Measurements from ENCODE around the gene BST1. TPM values are rescaled to one million over a fixed set of nuclear protein-coding genes. Genes with fewer than 3 reads are reported as not detected.

The BST1 gene
- total RNA-seq, 1 experiment from 2014 or later = not detected

GRCh38 chr4:15742083-15742582, 39.3 kb downstream of the BST1 start:
- H3K23me2 ChIP-seq (ENCODE audit: insufficient read length, low read depth, low read length, poor library complexity, severe bottlenecking) = no peaks in the 10 kb centered on the region
- no peak overlapping the region for H3K14ac ChIP-seq (ENCODE audit: insufficient read depth, low read length)
- no peak overlapping the region for H2BK12ac ChIP-seq (ENCODE audit: insufficient read length, low read depth, low read length)
- H2AFZ ChIP-seq (ENCODE audit: low read length) = no peak overlapping the region
- no peak overlapping the region for H2BK15ac ChIP-seq (ENCODE audit: low read depth, low read length)
- no peaks in the 10 kb centered on the region for H4K20me1 ChIP-seq (ENCODE audit: control insufficient read depth, insufficient read depth, insufficient read length)
- no peak overlapping the region for H4K91ac ChIP-seq (ENCODE audit: insufficient read length, low read depth, low read length)
- no peak overlapping the region for H3K18ac ChIP-seq (ENCODE audit: insufficient read length, low read depth, low read length)
- H3K4me2 ChIP-seq (ENCODE audit: insufficient read depth, insufficient read length, low read length) = no peak overlapping the region
- DNase-seq = no peak
- no peak overlapping the region for H3K4me3 Mint-ChIP-seq
- no peak overlapping the region for H4K8ac ChIP-seq (replicated peaks; ENCODE audit: insufficient read length, low read depth, low read length)
- H3K27me3 ChIP-seq (ENCODE audit: insufficient read depth, low read length) = no peaks in the 10 kb centered on the region; the same call in 1 of the 2 replicates
- no peak overlapping the region for H3K23ac ChIP-seq (ENCODE audit: insufficient read length, low read depth, low read length)
- WGBS (ENCODE audit: extremely low coverage, insufficient read length, low lambda C conversion rate) = no CpG with 5 or more reads among the region's 1 CpG
- H3K4ac ChIP-seq (ENCODE audit: low read depth, low read length) = no peak overlapping the region
- H3K79me1 ChIP-seq (ENCODE audit: insufficient read depth, low read depth, low read length, poor library complexity, severe bottlenecking) = no peaks in the 10 kb centered on the region
- H3K56ac ChIP-seq (ENCODE audit: insufficient read length, low read depth, low read length) = no peak overlapping the region
- H3K79me2 ChIP-seq (ENCODE audit: insufficient read depth, low read length) = no peaks in the 10 kb centered on the region
- H2BK5ac ChIP-seq (ENCODE audit: insufficient read length, low read length) = no peak overlapping the region
- 0 out of 7 replicates have a peak, but pooled peaks cover 0 to 6% (median 0%) of the 10 kb centered on the region in 3 experiments for H3K36me3 Mint-ChIP-seq (ENCODE audit: insufficient read depth in 1 of 3, low read depth in 3 of 3)
- no peaks in the 10 kb centered on the region for H3K9me3 ChIP-seq (ENCODE audit: control insufficient read depth, low read depth, low read length)
- H2AK5ac ChIP-seq (ENCODE audit: insufficient read length, low read length) = no peak overlapping the region
- peaks cover 0 to 3% of the 10 kb centered on the region in 2 experiments; a peak in 1 of 4 replicates for H3K4me1 Mint-ChIP-seq
- no peak overlapping the region for H3K9ac ChIP-seq (ENCODE audit: extremely low read depth, insufficient read length, low read length)
- no peaks in the 10 kb centered on the region for H3K4me1 ChIP-seq (ENCODE audit: insufficient read depth, low read length)
- no peak overlapping the region for H2BK20ac ChIP-seq (ENCODE audit: low read depth, low read length, poor library complexity, severe bottlenecking)
- H2BK120ac ChIP-seq (ENCODE audit: low read depth, low read length, poor library complexity, severe bottlenecking) = no peak overlapping the region
- no peak for TF ChIP-seq CTCF (conservative IDR thresholded peaks at IDR 0.05)
- H3K27ac ChIP-seq (ENCODE audit: insufficient read length, low read depth, low read length) = no peak overlapping the region
- no peaks in the 10 kb centered on the region for H3K27me3 Mint-ChIP-seq (ENCODE audit: low read depth)
- H3T11ph ChIP-seq (ENCODE audit: low read length) = no peak overlapping the region
- H4K5ac ChIP-seq (ENCODE audit: insufficient read length, low read depth, low read length) = no peak overlapping the region
- no peak overlapping the region for H3K27ac Mint-ChIP-seq
- H3K9me3 Mint-ChIP-seq = peaks cover 3% of the 10 kb centered on the region in 2 experiments; a peak in 3 of 5 replicates
